Glutamatergic neuron (in vitro differentiated cells): ENCODE measurements around the gene CCDC117. TPM values are rescaled to one million over a fixed set of nuclear protein-coding genes. Genes with fewer than 3 reads are reported as not detected.

ENCODE experiments used
- DNase-seq: peaks from one replicate; pipeline ENCODE4 v3.0.0; 2022
- H3K27ac Mint-ChIP-seq: one replicate; pipeline ENCODE4 v1.8.0; 2020; ENCODE audit warnings: mild to moderate bottlenecking, mixed read lengths, inconsistent platforms; ENCODE audit not compliant: unreplicated experiment
- H3K27me3 Mint-ChIP-seq: one replicate; pipeline ENCODE4 v1.8.0; 2020; ENCODE audit warnings: mild to moderate bottlenecking, moderate library complexity, mixed read lengths, inconsistent platforms; ENCODE audit not compliant: unreplicated experiment
- H3K36me3 Mint-ChIP-seq: one replicate; pipeline ENCODE4 v1.8.0; 2020; ENCODE audit warnings: mild to moderate bottlenecking, mixed read lengths, inconsistent platforms; ENCODE audit not compliant: unreplicated experiment
- H3K4me1 Mint-ChIP-seq: one replicate; pipeline ENCODE4 v1.8.0; 2020; ENCODE audit warnings: mild to moderate bottlenecking, low read depth, mixed read lengths, inconsistent platforms; ENCODE audit not compliant: unreplicated experiment
- H3K4me3 Mint-ChIP-seq: one replicate; pipeline ENCODE4 v1.8.0; 2020; ENCODE audit warnings: mild to moderate bottlenecking, mixed read lengths, inconsistent platforms; ENCODE audit not compliant: unreplicated experiment
- H3K9me3 Mint-ChIP-seq: one replicate; pipeline ENCODE4 v1.8.0; 2020; ENCODE audit warnings: mild to moderate bottlenecking, moderate library complexity, mixed read lengths, inconsistent platforms; ENCODE audit not compliant: unreplicated experiment
- total RNA-seq: library from RNA; stranded (reverse); fragmentation: NEBNext Ultra II Directional; extraction: Animal tissue kit (Norgen Biotek cat#: 25700); gene quantifications from one replicate; pipeline ENCODE4 v1.2.1, GENCODE V29; 2021; ENCODE audit not compliant: unreplicated experiment
- TF ChIP-seq, protein P1 (sequence below): fragments of 200-600 bp; sonication (generic); IDR thresholded peaks from one replicate; pipeline ENCODE4 v1.5.0; 2021; ENCODE audit not compliant: partially characterized antibody, unreplicated experiment

The CCDC117 gene
- total RNA-seq, 1 donor from 2014 or later, result 11.7 TPM

DNA sequence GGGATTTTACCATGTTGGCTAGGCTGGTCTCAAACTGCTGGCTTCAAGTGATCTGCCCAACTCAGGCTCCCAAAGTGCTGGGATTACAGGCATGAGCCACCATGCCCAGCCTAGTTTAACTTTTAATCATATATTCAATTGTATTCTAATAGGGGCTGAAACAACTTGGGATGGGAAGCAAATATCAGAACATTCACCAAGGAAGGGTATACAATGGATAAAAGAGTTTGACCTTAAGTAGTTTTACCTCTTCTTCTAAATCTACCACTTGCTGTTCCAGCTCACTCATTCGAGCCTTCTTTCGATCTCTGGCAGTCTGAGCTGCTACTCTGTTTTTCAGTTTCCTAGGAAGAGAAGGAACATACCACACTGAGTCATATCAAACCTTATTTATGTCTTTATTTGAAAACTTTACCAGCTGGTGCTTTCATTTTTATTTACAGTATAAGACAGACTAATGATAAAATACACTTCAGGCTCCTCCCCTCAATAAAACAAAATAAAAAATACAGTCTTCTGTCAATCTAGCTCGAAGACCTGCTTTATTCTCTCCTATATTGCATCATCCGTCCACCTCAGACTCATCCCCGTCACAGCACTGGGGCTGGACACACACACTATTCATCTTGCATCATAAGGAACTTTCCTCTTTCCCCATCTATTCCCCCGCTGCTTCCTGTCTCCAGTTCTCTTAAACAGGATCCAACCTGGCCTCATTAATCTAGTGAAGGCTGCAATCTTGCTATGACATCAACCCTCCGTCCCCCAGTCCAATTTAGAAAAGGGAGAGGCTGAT lies 26.5 kb downstream of the CCDC117 start:
- no peak for DNase-seq
- H3K27ac Mint-ChIP-seq, result peak overlapping the region; percentile 93
- TF ChIP-seq, protein P1, sequence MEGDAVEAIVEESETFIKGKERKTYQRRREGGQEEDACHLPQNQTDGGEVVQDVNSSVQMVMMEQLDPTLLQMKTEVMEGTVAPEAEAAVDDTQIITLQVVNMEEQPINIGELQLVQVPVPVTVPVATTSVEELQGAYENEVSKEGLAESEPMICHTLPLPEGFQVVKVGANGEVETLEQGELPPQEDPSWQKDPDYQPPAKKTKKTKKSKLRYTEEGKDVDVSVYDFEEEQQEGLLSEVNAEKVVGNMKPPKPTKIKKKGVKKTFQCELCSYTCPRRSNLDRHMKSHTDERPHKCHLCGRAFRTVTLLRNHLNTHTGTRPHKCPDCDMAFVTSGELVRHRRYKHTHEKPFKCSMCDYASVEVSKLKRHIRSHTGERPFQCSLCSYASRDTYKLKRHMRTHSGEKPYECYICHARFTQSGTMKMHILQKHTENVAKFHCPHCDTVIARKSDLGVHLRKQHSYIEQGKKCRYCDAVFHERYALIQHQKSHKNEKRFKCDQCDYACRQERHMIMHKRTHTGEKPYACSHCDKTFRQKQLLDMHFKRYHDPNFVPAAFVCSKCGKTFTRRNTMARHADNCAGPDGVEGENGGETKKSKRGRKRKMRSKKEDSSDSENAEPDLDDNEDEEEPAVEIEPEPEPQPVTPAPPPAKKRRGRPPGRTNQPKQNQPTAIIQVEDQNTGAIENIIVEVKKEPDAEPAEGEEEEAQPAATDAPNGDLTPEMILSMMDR, result no peak
- no peaks in the 10 kb centered on the region for H3K27me3 Mint-ChIP-seq
- peak overlapping the region; percentile 94 for H3K4me3 Mint-ChIP-seq
- H3K36me3 Mint-ChIP-seq, result no peaks in the 10 kb centered on the region
- H3K9me3 Mint-ChIP-seq, result peaks cover 10% of the 10 kb centered on the region
- peaks cover 5% of the 10 kb centered on the region for H3K4me1 Mint-ChIP-seq

DNA sequence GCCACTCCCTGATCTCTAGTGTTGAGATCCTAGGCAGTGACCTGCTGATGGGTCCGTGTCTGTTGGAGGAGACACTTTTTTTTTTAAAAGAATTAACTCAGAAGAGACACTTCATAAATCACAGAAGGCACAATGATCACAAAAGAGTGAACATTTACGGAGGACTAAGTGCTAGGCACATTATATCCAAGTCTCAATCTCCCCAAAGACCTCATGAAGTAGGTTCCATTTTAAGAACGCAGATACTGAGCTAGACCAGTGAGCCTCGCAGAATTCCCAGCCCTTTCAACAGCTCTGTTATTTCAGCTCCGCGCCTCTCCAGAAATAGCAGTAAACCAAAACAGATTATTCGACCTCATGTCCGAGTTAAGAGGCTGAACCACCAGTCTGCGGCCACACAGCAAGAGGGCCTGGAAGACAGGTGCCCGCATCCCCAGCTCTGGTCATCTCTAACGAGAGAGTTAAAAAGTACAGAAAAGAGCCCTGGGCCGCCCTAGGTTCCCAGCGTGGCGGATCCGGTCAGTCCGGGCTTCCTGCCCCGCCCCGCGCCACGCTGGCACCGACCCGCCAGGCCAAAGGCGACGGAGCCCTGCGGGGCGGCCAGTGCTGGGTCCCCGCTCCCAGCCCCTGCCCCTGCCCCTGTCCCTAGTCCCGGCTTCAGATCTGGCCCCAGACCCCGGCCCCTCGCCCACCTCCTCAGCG lies 27.3 kb downstream of the CCDC117 start:
- no peaks in the 10 kb centered on the region for H3K36me3 Mint-ChIP-seq
- TF ChIP-seq, protein P1, result no peak
- H3K27ac Mint-ChIP-seq, result peak overlapping the region; percentile 93
- peaks cover 5% of the 10 kb centered on the region for H3K4me1 Mint-ChIP-seq
- H3K9me3 Mint-ChIP-seq, result peaks cover 10% of the 10 kb centered on the region
- peak; percentile 72 for DNase-seq
- H3K27me3 Mint-ChIP-seq, result no peaks in the 10 kb centered on the region
- H3K4me3 Mint-ChIP-seq, result peak overlapping the region; percentile 94

DNA sequence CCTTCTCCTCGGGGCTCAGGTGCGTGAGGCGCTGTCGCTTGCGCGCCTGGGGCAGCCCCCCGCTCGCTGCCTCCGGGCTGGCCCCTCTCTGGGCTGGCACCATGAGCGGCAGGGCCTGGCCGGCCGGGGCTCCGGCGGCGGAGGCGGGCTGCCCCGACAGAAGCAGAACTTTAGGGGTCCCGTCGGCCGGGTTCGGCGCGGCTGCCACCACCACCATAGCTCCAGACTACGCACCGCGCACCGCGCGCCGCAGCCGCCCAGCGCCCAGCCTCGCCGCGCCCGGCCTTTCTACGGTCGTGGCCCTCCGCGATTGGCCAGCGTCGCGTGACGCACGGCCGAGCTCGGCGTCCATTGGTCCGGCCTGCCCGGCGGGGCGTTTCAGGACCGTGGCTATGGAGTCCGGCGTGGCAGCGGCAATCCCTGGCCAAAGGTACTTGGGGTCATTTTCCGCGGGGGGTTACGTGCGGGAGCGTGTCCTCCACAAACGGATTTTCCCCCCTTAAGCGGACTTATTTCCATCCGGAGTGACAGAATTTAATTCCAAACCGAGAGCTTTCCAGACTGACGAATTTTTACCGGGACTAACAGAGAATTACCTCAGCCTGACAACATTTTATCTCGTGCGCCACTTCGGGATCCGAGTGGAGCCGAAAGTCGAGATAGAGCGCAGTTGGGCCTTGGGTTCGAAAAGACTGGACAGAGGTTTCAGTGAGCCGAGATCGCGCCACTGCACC lies 28.0 kb downstream of the CCDC117 start, which contains the start of gene XBP1:
Gene XBP1, minus strand, starts transcription at position 262 of the 734 bp plus-strand sequence.
- H3K27me3 Mint-ChIP-seq, result no peaks in the 10 kb centered on the region
- peaks cover 5% of the 10 kb centered on the region for H3K4me1 Mint-ChIP-seq
- DNase-seq, result peak; percentile 95
- H3K36me3 Mint-ChIP-seq, result no peaks in the 10 kb centered on the region
- TF ChIP-seq, protein P1, result no peak
- H3K4me3 Mint-ChIP-seq, result peak within 1 kb of the TSS; percentile 97
- peak within 1 kb of the TSS; percentile 96 for H3K27ac Mint-ChIP-seq
- H3K9me3 Mint-ChIP-seq, result peaks cover 10% of the 10 kb centered on the region

DNA sequence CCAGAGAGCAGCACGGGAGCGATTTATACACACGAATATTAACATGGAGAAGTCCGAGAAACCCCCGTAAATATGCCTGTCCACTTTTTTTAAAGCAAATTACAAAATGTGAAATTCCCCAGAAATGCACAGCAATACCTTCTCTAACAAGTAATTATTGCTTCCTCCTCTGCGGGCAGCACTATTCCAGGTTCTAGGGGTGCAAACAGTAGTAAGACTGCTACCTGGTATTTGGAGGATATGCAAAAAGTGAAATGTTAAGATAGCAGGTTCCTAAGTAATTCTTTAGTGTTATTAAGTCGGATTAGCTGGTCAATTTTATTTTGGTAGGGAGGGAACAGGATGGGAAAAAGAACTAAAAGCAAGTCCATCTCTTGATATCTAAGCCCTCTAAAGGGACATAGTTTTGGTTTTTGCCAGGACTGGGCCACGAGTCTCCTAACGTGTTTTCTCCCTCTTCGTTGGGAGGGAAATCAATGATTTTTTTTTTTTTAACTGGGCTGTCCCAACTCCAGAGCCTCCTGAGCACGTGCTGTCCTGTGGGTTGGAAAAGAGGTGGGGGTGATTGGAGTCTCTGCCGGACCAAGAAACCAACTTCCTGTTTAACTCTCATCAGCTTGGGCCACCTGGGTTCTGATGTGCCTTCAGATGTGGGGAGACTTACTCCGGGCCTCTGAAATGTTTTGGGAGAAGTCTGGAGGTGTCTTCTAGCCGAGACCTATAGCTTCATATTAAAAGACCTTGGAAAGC lies 29.5 kb downstream of the CCDC117 start:
- Mint-ChIP-seq H3K4me1 (peaks cover 5% of the 10 kb centered on the region), H3K9me3 (peaks cover 10% of the 10 kb centered on the region), H3K27me3 (no peaks in the 10 kb centered on the region), H3K27ac (peak overlapping the region; percentile 38), H3K36me3 (no peaks in the 10 kb centered on the region), H3K4me3 (peak overlapping the region; percentile 34)
- TF ChIP-seq, protein P1, result no peak
- DNase-seq, result no peak
